ENCODE data around the gene UNKL. TPM values are rescaled to one million over a fixed set of nuclear protein-coding genes. Genes with fewer than 3 reads are reported as not detected.

The UNKL gene
- total RNA-seq, 1 donor from 2014 or later: 26.2 TPM

DNA sequence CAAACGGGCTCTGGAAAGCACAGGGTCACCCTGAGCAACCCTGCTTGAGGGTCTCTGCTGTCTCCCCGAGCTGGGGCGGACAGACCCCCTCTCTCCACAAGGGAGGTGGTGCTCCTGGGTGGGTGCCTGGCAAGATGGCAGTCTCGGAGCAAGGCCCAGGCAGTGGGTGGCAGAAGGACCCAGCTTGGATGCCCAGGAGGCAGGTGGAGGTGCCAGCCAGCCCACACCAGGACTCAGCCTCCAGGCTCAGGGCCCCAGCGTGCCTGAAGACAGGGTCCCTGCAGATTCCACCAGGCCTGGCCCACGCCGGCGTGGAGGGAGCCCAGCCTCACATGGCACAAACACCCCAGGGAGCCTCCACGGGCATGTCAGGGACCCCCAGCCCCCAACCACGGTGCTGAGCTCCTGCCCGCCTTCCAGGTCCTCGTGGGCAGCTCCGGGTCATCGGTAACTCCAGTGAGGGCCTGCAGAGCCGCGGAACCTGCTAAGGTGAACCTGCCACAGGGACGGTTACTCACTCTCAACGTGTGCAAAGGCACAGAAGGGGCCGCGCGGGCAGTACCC is 20.8 kb downstream of the UNKL start:
- no peak overlapping the region for H3K27ac Mint-ChIP-seq (ENCODE audit: unreplicated experiment)
- no peaks in the 10 kb centered on the region for H3K27me3 Mint-ChIP-seq (ENCODE audit: low read depth)
- H3K4me1 Mint-ChIP-seq: no peaks in the 10 kb centered on the region
- no peak for DNase-seq (ENCODE audit: low read depth, low spot score)
- TF ChIP-seq, protein P1, sequence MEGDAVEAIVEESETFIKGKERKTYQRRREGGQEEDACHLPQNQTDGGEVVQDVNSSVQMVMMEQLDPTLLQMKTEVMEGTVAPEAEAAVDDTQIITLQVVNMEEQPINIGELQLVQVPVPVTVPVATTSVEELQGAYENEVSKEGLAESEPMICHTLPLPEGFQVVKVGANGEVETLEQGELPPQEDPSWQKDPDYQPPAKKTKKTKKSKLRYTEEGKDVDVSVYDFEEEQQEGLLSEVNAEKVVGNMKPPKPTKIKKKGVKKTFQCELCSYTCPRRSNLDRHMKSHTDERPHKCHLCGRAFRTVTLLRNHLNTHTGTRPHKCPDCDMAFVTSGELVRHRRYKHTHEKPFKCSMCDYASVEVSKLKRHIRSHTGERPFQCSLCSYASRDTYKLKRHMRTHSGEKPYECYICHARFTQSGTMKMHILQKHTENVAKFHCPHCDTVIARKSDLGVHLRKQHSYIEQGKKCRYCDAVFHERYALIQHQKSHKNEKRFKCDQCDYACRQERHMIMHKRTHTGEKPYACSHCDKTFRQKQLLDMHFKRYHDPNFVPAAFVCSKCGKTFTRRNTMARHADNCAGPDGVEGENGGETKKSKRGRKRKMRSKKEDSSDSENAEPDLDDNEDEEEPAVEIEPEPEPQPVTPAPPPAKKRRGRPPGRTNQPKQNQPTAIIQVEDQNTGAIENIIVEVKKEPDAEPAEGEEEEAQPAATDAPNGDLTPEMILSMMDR (conservative IDR thresholded peaks at IDR 0.05): no peak
- no peak overlapping the region for H3K4me3 Mint-ChIP-seq
- no peaks in the 10 kb centered on the region for H3K9me3 Mint-ChIP-seq
- no peaks in the 10 kb centered on the region for H3K36me3 Mint-ChIP-seq (ENCODE audit: low read depth)

DNA sequence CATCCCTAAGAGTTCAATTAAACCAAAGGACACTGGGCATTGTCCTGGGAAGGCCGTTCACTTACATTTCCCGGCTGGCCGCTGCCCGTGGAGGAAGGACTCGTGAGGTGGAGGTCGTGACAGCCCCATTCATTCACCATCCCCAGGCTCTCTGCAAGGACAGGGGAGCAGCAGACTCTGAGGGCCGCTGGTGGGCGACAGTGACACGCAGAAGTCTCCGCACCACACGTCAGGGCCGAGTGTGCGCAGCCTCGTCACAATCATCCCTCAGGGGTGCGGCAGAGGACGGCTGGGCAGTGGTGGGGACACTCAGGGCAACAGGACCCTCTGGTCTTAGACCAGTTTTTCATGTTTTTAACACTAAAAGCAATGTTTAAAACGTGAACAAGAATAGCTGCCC is 21.7 kb downstream of the UNKL start:
- no peaks in the 10 kb centered on the region for H3K4me1 Mint-ChIP-seq
- H3K36me3 Mint-ChIP-seq (ENCODE audit: low read depth): no peaks in the 10 kb centered on the region
- H3K4me3 Mint-ChIP-seq: no peak overlapping the region
- TF ChIP-seq, protein P1 (conservative IDR thresholded peaks at IDR 0.05): no peak
- H3K27me3 Mint-ChIP-seq (ENCODE audit: low read depth): no peaks in the 10 kb centered on the region
- no peak overlapping the region for H3K27ac Mint-ChIP-seq (ENCODE audit: unreplicated experiment)
- DNase-seq (ENCODE audit: low read depth, low spot score): no peak
- H3K9me3 Mint-ChIP-seq: no peaks in the 10 kb centered on the region

DNA sequence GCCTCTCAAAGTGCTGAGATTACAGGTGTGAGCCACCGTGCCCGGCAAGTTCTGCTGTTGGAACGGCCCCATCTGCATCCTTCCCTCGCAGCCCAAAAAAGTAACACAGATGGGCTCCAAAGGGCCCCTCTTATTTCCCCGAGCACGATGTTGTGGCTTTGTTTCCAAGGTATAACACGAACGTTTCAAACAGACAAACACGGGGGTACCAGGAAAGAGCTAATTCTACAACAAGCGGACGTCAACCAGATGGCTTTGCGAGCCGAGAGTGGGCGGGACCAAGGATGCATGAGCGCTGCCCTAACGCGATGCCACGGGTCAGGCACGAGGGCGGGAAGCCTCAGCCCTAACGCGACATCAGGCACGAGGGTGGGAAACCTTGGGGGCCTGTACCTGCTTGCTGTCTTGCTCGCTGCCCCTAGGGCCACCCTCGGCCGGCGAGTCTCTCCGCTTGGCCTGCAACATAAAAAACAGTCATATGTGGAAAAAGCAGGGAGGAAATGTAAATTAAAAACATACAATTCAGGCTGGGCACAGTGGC is 24.2 kb downstream of the UNKL start:
- Mint-ChIP-seq H3K4me3 (no peak overlapping the region), H3K4me1 (no peaks in the 10 kb centered on the region), H3K27me3 (ENCODE audit: low read depth) (no peaks in the 10 kb centered on the region), H3K27ac (ENCODE audit: unreplicated experiment) (no peak overlapping the region), H3K36me3 (ENCODE audit: low read depth) (no peaks in the 10 kb centered on the region), H3K9me3 (no peaks in the 10 kb centered on the region)
- DNase-seq (ENCODE audit: low read depth, low spot score): no peak
- TF ChIP-seq, protein P1 (conservative IDR thresholded peaks at IDR 0.05): no peak

- Mint-ChIP-seq H3K36me3 (ENCODE audit: low read depth) (no peaks in the 10 kb centered on the region), H3K9me3 (no peaks in the 10 kb centered on the region), H3K4me1 (no peaks in the 10 kb centered on the region), H3K4me3 (no peak overlapping the region), H3K27me3 (ENCODE audit: low read depth) (no peaks in the 10 kb centered on the region), H3K27ac (ENCODE audit: unreplicated experiment) (no peak overlapping the region)
- no peak for DNase-seq (ENCODE audit: low read depth, low spot score)
- TF ChIP-seq, protein P1 (conservative IDR thresholded peaks at IDR 0.05): no peak
Observed at GRCh38 chr16:1389762-1390161, 24.7 kb downstream of the UNKL start.

DNA sequence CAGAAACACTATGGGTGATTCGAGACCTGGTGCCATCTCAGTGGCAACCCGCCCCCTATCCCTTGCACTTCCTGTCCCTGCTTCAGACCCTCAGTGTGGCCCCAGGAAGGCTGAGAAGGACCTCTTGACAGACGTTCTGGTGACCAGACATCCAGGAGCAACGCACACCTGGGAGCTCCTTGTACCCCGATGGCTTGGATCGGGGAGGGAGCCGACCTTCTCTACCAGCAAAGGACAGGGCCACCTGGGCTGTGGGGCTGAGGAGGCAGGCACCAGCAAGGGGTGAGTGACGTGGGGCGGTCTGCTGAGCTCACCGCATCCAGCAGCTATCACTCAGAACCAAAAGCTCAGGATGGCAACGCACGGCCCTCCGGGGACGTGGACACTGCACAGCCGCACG is 27.2 kb downstream of the UNKL start:
- Mint-ChIP-seq H3K36me3 (ENCODE audit: low read depth) (no peaks in the 10 kb centered on the region), H3K27me3 (ENCODE audit: low read depth) (no peaks in the 10 kb centered on the region), H3K4me1 (no peaks in the 10 kb centered on the region), H3K4me3 (no peak overlapping the region), H3K27ac (ENCODE audit: unreplicated experiment) (no peak overlapping the region), H3K9me3 (no peaks in the 10 kb centered on the region)
- no peak for DNase-seq (ENCODE audit: low read depth, low spot score)
- TF ChIP-seq, protein P1 (conservative IDR thresholded peaks at IDR 0.05): no peak
